Measurements from ENCODE around the gene KLHL26.
A peak's percentile ranks its signal among the peaks of the same experiment; 100 is the strongest.

Gene KLHL26

GRCh38 chr19:18635831-18636182, 1.0 kb upstream of the KLHL26 start:
- Histone ChIP-seq H3K9me3 (ENCODE audit: control insufficient read depth in 1 of 2, low read length in 2 of 2) (no peaks in the 10 kb centered on the region), H3K9ac (ENCODE audit: low read depth in 1 of 2, low read length in 2 of 2) (no peak overlapping the region), H3K4me1 (ENCODE audit: control insufficient read depth in 1 of 2, insufficient read depth in 2 of 2, low read length in 2 of 2) (peaks cover 25 to 32% of the 10 kb centered on the region in 2 donors), H3K4me3 (ENCODE audit: low read depth in 1 of 2, low read length in 2 of 2) (no peak overlapping the region), H3K36me3 (ENCODE audit: control insufficient read depth in 1 of 2, insufficient read depth in 2 of 2, low read length in 2 of 2) (no peaks in the 10 kb centered on the region), H3K27me3 (ENCODE audit: control insufficient read depth in 1 of 2, insufficient read depth in 2 of 2, low read length in 2 of 2) (peaks cover 0 to 2% of the 10 kb centered on the region in 2 donors), H3K27ac (ENCODE audit: low read depth, low read length) (no peak overlapping the region)

GRCh38 chr19:18636183-18636968, 452 bp upstream of the KLHL26 start:
- Histone ChIP-seq H3K9me3 (ENCODE audit: control insufficient read depth in 1 of 2, low read length in 2 of 2) (no peaks in the 10 kb centered on the region), H3K9ac (ENCODE audit: low read depth in 1 of 2, low read length in 2 of 2) (peak overlapping the region; percentile 54 to 57), H3K27ac (ENCODE audit: low read depth, low read length) (peak overlapping the region; percentile 63), H3K4me1 (ENCODE audit: control insufficient read depth in 1 of 2, insufficient read depth in 2 of 2, low read length in 2 of 2) (peaks cover 25 to 32% of the 10 kb centered on the region in 2 donors), H3K27me3 (ENCODE audit: control insufficient read depth in 1 of 2, insufficient read depth in 2 of 2, low read length in 2 of 2) (peaks cover 0 to 2% of the 10 kb centered on the region in 2 donors), H3K4me3 (ENCODE audit: low read depth in 1 of 2, low read length in 2 of 2) (peak overlapping the region; percentile 71 to 73), H3K36me3 (ENCODE audit: control insufficient read depth in 1 of 2, insufficient read depth in 2 of 2, low read length in 2 of 2) (no peaks in the 10 kb centered on the region)

DNA sequence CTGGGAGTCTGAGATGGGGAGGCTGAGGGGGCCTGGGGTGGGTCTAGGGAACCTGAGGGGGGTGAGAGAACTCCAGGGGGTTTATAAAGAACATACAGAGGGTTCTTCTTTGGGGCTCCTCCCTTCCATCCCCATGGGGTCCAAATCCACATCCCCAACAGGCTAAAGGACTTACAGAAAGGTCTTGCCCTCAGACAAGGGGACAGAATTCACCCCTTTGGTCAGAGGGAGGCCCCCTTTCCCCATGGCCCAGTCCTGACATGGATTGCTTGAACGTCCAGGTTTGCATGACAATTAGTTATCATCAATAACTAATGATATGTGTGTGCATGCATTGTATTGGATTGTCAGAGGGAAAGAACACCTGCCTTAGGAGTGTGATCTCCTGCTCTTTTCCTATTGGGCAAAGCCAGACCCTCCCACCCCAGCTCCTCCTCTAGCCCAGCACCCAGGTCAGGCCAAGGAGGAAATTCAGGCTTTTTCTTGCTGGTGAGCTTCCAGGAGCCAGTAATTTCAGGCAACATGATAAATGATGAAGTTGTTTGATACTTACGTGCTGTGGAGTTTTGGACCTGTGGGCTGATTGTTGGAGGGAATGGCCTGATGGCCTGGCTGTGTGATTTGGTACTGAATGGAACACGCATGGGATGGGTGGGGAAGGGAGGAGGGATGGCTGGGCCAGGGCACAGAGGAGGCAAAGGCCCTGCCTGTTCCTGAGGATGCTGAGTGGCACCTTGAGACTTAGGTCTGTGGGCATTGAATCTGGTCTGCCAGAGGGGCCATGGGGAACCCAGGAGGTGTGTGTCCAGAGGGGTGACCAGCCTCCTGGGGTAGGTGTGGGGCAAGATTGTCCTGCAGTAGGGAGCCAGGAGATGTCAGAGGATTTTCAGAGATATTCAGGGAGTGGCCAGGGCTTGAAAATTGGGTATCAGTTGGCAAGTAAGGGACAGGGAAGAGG, 1.1 kb downstream of the KLHL26 start:
- peak overlapping the region; percentile 73 to 80 for H3K4me3 ChIP-seq (ENCODE audit: low read depth in 1 of 2, low read length in 2 of 2)

GRCh38 chr19:18639706-18640243, 2.9 kb downstream of the KLHL26 start:
- Histone ChIP-seq H3K9ac (ENCODE audit: low read depth in 1 of 2, low read length in 2 of 2) (no peak overlapping the region), H3K9me3 (ENCODE audit: control insufficient read depth in 1 of 2, low read length in 2 of 2) (no peaks in the 10 kb centered on the region), H3K4me1 (ENCODE audit: control insufficient read depth in 1 of 2, insufficient read depth in 2 of 2, low read length in 2 of 2) (peaks cover 23 to 31% of the 10 kb centered on the region in 2 donors), H3K4me3 (ENCODE audit: low read depth in 1 of 2, low read length in 2 of 2) (no peak overlapping the region), H3K27me3 (ENCODE audit: control insufficient read depth in 1 of 2, insufficient read depth in 2 of 2, low read length in 2 of 2) (no peaks in the 10 kb centered on the region), H3K27ac (ENCODE audit: low read depth, low read length) (no peak overlapping the region), H3K36me3 (ENCODE audit: control insufficient read depth in 1 of 2, insufficient read depth in 2 of 2, low read length in 2 of 2) (peaks cover 0 to 2% of the 10 kb centered on the region in 2 donors)

More for the DNA sequence above, 1.1 kb downstream of the KLHL26 start:
- H3K9me3 ChIP-seq (ENCODE audit: control insufficient read depth in 1 of 2, low read length in 2 of 2): no peaks in the 10 kb centered on the region
- H3K9ac ChIP-seq (ENCODE audit: low read depth in 1 of 2, low read length in 2 of 2): peak overlapping the region; percentile 69 to 85
- H3K36me3 ChIP-seq (ENCODE audit: control insufficient read depth in 1 of 2, insufficient read depth in 2 of 2, low read length in 2 of 2): no peaks in the 10 kb centered on the region
- H3K27ac ChIP-seq (ENCODE audit: low read depth, low read length): peak overlapping the region; percentile 78
- peaks cover 25 to 32% of the 10 kb centered on the region in 2 donors for H3K4me1 ChIP-seq (ENCODE audit: control insufficient read depth in 1 of 2, insufficient read depth in 2 of 2, low read length in 2 of 2)
- H3K27me3 ChIP-seq (ENCODE audit: control insufficient read depth in 1 of 2, insufficient read depth in 2 of 2, low read length in 2 of 2): peaks cover 0 to 2% of the 10 kb centered on the region in 2 donors

DNA sequence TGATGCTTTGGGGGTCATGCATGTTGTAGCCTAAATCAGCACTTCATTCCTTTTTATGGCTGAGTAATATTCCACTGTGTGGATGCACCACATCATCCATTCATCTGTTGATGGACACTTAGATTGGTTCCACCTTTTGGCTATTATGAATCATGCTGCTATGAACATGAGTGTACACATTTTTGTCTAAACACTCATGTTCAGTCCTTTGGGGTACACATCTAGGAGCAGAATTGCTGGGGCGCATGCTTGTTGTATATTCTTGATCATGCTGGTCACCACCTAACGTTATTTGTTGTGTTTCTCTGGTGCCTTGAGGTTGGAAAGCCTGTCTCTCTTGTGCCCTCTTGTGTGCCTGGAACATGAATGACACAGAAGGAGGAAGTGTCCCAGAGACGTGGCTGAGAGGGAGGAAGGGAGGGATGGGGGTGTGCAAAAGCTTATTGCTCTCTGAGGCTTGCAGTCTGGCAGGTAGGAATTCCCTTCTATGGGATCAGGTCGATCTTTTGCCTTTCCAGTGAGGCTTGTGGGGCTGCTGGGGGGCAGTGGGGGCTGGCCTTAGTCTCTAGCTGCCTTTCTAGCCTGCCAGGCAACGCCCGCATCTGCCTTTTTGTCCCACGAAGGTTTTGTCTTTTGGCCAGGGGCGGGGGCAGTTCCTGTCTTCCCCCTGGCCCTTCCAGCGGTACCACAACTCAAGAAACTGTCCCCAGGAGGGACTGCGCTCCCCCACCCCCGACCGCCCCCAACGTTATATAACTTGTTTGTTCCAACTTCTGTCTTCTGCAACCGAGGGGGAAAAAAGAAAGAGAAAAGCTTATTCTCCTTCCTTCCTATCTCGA, 7.6 kb downstream of the KLHL26 start:
- H3K9ac ChIP-seq (ENCODE audit: low read depth in 1 of 2, low read length in 2 of 2): peak overlapping the region in 1 of 2 donors; percentile 4
- H3K4me1 ChIP-seq (ENCODE audit: control insufficient read depth in 1 of 2, insufficient read depth in 2 of 2, low read length in 2 of 2): peaks cover 0 to 15% of the 10 kb centered on the region in 2 donors
- H3K27ac ChIP-seq (ENCODE audit: low read depth, low read length): no peak overlapping the region

GRCh38 chr19:18645035-18645511, 8.2 kb downstream of the KLHL26 start:
- H3K9ac ChIP-seq (ENCODE audit: low read depth in 1 of 2, low read length in 2 of 2): no peak overlapping the region
- H3K27ac ChIP-seq (ENCODE audit: low read depth, low read length): no peak overlapping the region
- no peak overlapping the region for H3K4me3 ChIP-seq (ENCODE audit: low read depth in 1 of 2, low read length in 2 of 2)
- peaks cover 0 to 2% of the 10 kb centered on the region in 2 donors for H3K36me3 ChIP-seq (ENCODE audit: control insufficient read depth in 1 of 2, insufficient read depth in 2 of 2, low read length in 2 of 2)
- no peaks in the 10 kb centered on the region for H3K27me3 ChIP-seq (ENCODE audit: control insufficient read depth in 1 of 2, insufficient read depth in 2 of 2, low read length in 2 of 2)
- no peaks in the 10 kb centered on the region for H3K9me3 ChIP-seq (ENCODE audit: control insufficient read depth in 1 of 2, low read length in 2 of 2)
- peaks cover 0 to 18% of the 10 kb centered on the region in 2 donors for H3K4me1 ChIP-seq (ENCODE audit: control insufficient read depth in 1 of 2, insufficient read depth in 2 of 2, low read length in 2 of 2)

More for the DNA sequence above, 7.6 kb downstream of the KLHL26 start:
- Histone ChIP-seq H3K9me3 (ENCODE audit: control insufficient read depth in 1 of 2, low read length in 2 of 2) (no peaks in the 10 kb centered on the region), H3K27me3 (ENCODE audit: control insufficient read depth in 1 of 2, insufficient read depth in 2 of 2, low read length in 2 of 2) (no peaks in the 10 kb centered on the region), H3K4me3 (ENCODE audit: low read depth in 1 of 2, low read length in 2 of 2) (no peak overlapping the region), H3K36me3 (ENCODE audit: control insufficient read depth in 1 of 2, insufficient read depth in 2 of 2, low read length in 2 of 2) (peaks cover 0 to 2% of the 10 kb centered on the region in 2 donors)

DNA sequence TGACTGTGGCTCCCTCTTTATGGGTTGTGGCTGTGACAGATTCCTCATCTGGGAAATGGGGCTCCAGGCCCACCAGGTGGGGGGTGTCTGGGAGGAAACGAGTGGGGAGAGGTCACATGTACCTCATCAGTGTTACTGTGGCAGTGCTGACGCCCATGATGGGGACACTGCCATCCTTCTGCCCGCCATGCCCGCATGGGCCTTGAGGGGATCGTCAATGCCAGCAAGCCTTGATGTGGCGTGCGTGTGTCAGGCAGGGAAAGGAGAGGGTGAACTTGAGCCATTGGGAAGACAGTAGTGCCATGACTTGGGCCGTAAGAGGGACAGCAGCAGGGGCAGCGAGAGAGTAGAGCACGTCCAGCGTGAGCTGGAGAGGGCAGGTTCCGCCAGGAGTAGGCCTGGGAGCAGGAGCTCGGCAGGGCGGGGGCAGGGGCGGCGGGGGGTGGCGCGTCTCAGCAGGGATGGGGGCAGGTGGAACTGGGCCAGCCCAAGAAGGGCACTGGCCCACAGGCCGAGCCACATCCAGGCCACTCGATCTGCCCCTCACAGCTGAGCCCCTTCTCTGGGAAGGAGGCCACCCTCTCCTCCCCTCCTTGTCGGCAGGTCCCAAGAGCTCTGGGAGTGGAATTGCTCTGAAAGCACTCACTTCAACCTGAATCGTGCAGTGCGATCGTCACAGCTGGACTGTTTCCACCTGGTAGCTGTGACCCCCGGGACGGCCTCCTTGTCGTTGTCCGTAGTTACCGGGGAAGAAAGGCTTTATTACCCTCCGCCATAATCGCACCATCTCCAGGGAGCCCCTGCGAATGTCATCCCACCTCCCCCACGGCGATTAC, 9.9 kb downstream of the KLHL26 start:
- no peak overlapping the region for H3K27ac ChIP-seq (ENCODE audit: low read depth, low read length)
- H3K36me3 ChIP-seq (ENCODE audit: control insufficient read depth in 1 of 2, insufficient read depth in 2 of 2, low read length in 2 of 2): peaks cover 0 to 2% of the 10 kb centered on the region in 2 donors
- no peaks in the 10 kb centered on the region for H3K9me3 ChIP-seq (ENCODE audit: control insufficient read depth in 1 of 2, low read length in 2 of 2)
- H3K4me1 ChIP-seq (ENCODE audit: control insufficient read depth in 1 of 2, insufficient read depth in 2 of 2, low read length in 2 of 2): peaks cover 0 to 20% of the 10 kb centered on the region in 2 donors
- no peak overlapping the region for H3K4me3 ChIP-seq (ENCODE audit: low read depth in 1 of 2, low read length in 2 of 2)
- H3K9ac ChIP-seq (ENCODE audit: low read depth in 1 of 2, low read length in 2 of 2): no peak overlapping the region
- no peaks in the 10 kb centered on the region for H3K27me3 ChIP-seq (ENCODE audit: control insufficient read depth in 1 of 2, insufficient read depth in 2 of 2, low read length in 2 of 2)

GRCh38 chr19:18647371-18647767, 10.5 kb downstream of the KLHL26 start:
- Histone ChIP-seq H3K4me1 (ENCODE audit: control insufficient read depth in 1 of 2, insufficient read depth in 2 of 2, low read length in 2 of 2) (peaks cover 0 to 23% of the 10 kb centered on the region in 2 donors), H3K9me3 (ENCODE audit: control insufficient read depth in 1 of 2, low read length in 2 of 2) (no peaks in the 10 kb centered on the region), H3K4me3 (ENCODE audit: low read depth in 1 of 2, low read length in 2 of 2) (no peak overlapping the region), H3K36me3 (ENCODE audit: control insufficient read depth in 1 of 2, insufficient read depth in 2 of 2, low read length in 2 of 2) (peaks cover 0 to 2% of the 10 kb centered on the region in 2 donors), H3K27ac (ENCODE audit: low read depth, low read length) (no peak overlapping the region), H3K9ac (ENCODE audit: low read depth in 1 of 2, low read length in 2 of 2) (no peak overlapping the region), H3K27me3 (ENCODE audit: control insufficient read depth in 1 of 2, insufficient read depth in 2 of 2, low read length in 2 of 2) (no peaks in the 10 kb centered on the region)

- H3K9ac ChIP-seq (ENCODE audit: low read depth in 1 of 2, low read length in 2 of 2): no peak overlapping the region
- H3K9me3 ChIP-seq (ENCODE audit: control insufficient read depth in 1 of 2, low read length in 2 of 2): no peaks in the 10 kb centered on the region
- H3K27ac ChIP-seq (ENCODE audit: low read depth, low read length): no peak overlapping the region
- peaks cover 0 to 23% of the 10 kb centered on the region in 2 donors for H3K4me1 ChIP-seq (ENCODE audit: control insufficient read depth in 1 of 2, insufficient read depth in 2 of 2, low read length in 2 of 2)
- H3K4me3 ChIP-seq (ENCODE audit: low read depth in 1 of 2, low read length in 2 of 2): no peak overlapping the region
- no peaks in the 10 kb centered on the region for H3K27me3 ChIP-seq (ENCODE audit: control insufficient read depth in 1 of 2, insufficient read depth in 2 of 2, low read length in 2 of 2)
- peaks cover 0 to 2% of the 10 kb centered on the region in 2 donors for H3K36me3 ChIP-seq (ENCODE audit: control insufficient read depth in 1 of 2, insufficient read depth in 2 of 2, low read length in 2 of 2)
Measured at GRCh38 chr19:18647807-18648206, 11.0 kb downstream of the KLHL26 start.
